ENCODE measurements around the gene DCTN4.

DNA sequence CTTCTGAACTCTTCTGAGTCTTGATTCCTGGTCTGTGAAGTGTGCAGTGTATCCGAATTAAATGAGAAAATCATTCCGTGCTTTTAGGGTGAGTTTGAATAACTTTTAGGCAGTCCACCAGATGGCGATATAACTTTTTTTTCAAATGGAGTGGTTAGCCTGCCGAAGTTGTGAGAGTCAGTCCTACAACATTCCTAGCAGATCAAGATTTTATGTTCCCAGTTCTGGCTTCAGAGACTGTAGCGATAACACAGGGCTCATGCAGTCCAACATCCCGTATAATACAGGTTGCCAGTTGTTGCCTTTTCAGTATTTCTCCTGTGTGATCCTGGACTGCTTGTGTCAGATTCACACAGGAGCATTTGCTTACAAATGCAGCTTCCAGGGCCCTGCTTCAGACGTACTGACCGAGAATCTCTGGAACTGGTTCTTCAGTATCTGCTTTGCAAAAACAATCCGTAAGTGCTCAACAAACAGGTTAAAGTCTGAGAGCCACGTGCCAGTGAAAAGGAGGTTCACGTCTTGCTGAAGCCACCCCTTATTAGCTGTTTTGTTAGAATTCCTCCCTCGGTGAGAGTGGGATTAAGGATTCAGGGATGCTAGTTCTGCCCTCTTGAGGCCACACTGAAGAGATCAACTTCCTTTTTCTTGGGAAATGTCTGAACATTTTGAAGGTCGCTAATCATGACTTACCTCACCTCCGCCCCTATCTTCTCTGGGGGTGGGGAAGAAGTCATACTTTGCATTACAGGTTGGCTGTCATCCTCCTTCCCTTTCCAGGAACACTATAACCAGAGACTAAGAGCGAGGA is 42.5 kb upstream of the DCTN4 start:
- TF ChIP-seq, protein P1, sequence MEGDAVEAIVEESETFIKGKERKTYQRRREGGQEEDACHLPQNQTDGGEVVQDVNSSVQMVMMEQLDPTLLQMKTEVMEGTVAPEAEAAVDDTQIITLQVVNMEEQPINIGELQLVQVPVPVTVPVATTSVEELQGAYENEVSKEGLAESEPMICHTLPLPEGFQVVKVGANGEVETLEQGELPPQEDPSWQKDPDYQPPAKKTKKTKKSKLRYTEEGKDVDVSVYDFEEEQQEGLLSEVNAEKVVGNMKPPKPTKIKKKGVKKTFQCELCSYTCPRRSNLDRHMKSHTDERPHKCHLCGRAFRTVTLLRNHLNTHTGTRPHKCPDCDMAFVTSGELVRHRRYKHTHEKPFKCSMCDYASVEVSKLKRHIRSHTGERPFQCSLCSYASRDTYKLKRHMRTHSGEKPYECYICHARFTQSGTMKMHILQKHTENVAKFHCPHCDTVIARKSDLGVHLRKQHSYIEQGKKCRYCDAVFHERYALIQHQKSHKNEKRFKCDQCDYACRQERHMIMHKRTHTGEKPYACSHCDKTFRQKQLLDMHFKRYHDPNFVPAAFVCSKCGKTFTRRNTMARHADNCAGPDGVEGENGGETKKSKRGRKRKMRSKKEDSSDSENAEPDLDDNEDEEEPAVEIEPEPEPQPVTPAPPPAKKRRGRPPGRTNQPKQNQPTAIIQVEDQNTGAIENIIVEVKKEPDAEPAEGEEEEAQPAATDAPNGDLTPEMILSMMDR (conservative IDR thresholded peaks at IDR 0.05; ENCODE audit: low read length): peak; percentile 53
- no peak for TF ChIP-seq EZH2phosphoT487 (IDR thresholded peaks at IDR 0.05; ENCODE audit: borderline replicate concordance)

Measured in Loucy (cell line).